GM18861 (cell line): ENCODE data around the gene FLAD1.
"Not testable (repeated sequence)": the region's sequence is repeated elsewhere in the genome, so short reads cannot be mapped to it uniquely, and the experiment has no call there.

ENCODE experiments used
- ATAC-seq: cut with Tn5 transposase; IDR thresholded peaks from one replicate; pipeline ENCODE4 v1.9.1; 2021; ENCODE audit not compliant: unreplicated experiment

FLAD1 gene

DNA sequence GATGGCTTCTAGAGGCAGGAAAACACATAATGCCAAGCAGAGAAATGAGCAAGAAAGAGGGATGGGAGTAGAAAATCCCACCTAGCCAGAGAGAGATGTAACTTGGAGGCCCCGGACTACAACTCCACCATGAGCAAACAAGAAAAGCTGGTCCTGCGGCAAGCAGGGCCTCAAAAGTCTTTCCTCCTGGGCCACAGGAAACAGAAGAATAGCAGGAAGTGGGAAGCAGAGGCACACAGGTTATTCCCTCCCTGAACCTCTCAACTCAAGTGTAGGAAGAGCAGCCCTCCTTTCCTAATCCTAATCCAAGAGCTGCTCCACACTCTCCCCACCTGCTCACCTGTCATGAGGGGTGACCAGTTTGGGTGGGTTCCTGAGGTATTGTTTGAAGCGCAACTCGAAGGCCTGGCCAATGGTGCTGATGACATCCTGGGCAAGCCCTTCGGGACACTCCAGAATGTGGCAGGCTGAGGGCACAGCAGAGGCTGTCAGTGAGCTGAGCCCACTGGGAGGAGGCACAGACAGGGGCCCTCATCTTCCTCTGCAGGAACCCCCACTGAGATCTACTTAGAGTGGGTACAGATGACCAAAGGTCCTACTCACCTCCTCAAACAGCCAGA, 15.7 kb upstream of the FLAD1 start:
- ATAC-seq = no peak

DNA sequence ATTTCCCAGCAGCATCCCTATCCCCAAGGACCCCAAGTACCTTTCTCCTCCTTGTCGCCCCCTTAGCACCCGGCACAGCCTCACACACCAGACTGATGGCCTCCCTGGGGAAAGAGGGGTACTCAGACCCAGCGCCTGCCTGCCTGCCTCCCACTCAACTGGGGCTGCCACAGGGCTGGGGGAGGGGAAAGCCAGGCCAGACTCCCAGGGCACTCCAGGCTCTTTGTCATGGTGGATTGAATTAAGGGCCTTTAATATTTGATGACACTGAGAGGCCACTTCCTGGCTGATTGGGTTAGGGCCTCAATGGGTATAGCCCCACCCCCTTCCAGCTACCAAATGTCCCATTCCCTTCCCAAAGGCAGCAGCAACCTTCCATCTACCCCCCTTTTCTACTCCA, 14.4 kb upstream of the FLAD1 start:
- ATAC-seq = no peak

DNA sequence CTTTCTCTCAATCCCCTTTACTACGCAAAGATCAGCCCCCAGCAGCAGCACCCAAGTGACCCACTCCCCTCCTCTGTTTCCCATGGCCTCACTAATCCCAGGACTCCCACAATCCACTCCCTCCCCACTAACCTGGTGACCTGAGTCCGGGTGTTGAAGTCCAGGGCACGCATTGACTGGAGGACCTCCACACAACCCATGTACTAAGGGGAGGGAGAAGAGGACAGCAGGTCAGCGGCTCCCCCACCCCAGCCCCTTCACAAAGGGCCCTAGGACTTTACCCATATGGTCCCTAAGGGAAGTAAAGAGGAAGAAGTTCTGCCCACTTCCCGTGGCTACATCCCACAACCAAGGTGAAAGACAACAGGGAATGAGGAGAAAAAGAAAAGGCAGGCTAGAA, 13.9 kb upstream of the FLAD1 start:
- no peak for ATAC-seq

DNA sequence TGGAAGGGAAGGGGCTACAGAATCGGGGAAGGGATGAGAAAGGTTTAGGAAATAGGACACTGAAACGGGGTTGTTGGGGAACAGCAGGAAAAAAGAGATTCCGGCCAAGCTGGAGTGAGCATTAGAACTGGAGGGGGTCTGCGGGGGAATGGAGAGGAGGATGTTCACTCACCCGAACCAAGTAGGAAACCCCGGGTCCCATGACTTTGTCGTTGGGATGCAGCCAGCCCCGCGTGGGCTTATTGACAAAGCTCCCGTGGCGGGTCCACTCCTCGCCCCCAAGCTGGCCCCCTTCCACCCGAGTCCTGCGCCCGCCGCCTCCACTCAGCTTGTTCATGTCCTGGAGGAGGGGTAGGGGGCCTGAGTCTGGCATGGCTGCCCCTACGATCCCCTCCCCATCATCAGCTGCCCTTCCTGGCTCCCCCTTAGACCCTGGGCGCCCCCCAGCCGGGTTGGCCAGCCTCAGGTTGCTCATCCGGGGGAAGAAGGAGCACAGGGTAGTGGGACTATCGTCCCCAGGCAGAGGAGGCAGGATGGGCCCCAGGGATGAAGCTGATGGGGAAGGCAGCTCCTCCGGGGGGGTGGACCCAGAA, 13.2 kb upstream of the FLAD1 start:
- no peak for ATAC-seq

DNA sequence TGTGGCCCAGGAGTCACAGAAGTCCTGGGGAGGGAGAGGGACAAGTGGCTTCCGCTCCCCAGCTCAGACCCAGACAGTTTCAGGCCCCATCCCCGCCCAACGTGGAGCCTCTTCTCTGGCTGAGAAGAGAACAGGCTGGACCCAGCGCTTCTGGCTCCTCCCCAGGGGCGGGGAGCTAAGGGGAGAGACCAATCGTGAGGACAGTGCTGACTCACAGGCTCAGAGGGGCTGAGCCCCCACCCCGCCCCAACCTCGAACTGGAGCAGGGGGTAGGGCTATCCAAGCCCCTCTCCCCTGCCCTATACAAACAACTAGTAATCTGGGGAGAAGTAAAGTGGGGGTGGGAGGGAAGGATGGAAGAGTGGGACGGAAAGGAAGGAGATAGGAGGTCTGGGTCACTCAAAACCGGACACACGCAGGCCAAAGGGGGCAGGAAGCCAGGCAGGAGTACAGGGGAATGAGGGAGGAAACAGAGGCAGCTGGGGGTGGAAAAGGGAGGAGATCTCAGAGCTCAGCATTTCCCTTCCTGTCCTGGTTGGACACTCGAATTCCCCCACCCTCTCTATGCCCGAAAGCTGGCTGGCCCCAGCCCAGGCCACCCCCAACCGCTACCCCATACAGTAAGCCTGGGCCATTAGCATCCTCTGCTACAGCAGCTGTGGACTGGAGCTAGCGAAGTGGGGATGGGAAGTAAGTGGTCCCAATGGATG, 12.4 kb upstream of the FLAD1 start, which contains the start of gene SHC1:
Gene SHC1, minus strand, starts transcription at position 117 of the 710 bp plus-strand sequence. CDS start 221 bp downstream, outside the sequence.
- ATAC-seq = no peak

DNA sequence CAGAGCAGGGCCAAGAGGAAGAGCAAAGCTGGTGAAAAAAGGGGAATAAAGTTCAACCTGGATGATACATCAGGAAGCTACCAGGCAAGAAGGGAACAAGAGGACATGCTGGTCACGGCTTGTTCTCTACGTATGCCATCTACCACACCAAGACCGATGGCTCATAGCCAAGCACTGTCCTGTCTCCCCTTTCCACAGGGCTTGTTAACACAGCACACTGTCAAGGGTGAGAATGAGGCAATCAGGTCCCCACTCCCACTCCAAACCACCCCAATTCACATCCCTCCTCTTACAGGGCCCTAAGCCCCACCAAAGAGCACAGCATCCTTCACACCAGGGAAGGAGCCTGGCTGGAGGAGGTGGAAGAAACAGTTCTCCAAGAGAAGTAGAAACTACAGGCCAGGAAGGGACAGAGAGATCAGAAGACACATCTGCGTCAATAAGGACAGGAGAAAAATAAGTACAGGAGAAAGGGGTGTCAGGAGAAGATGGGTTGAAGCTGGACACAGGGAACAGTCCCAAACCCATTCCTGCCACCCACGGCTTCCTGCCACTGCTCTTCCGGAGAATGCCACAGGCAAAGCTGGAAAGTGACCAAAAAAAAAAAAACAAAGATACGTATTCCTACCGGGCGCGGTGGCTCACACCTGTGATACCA, 11.7 kb upstream of the FLAD1 start:
- no peak for ATAC-seq

DNA sequence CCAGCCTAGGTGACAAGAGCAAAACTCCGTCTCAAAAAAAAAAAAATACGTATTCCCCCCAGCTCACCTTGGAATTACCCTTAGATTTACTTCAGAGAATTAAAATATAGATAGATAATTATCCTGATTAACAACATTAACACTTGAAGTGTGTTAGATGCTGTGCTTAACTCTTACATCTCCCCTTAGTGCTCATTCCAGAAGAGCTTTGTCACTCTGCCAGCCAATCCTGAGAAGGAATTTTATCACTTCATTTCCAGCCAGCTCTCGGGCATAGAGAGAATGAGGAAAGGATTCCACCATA, 11.0 kb upstream of the FLAD1 start:
- ATAC-seq = no peak

DNA sequence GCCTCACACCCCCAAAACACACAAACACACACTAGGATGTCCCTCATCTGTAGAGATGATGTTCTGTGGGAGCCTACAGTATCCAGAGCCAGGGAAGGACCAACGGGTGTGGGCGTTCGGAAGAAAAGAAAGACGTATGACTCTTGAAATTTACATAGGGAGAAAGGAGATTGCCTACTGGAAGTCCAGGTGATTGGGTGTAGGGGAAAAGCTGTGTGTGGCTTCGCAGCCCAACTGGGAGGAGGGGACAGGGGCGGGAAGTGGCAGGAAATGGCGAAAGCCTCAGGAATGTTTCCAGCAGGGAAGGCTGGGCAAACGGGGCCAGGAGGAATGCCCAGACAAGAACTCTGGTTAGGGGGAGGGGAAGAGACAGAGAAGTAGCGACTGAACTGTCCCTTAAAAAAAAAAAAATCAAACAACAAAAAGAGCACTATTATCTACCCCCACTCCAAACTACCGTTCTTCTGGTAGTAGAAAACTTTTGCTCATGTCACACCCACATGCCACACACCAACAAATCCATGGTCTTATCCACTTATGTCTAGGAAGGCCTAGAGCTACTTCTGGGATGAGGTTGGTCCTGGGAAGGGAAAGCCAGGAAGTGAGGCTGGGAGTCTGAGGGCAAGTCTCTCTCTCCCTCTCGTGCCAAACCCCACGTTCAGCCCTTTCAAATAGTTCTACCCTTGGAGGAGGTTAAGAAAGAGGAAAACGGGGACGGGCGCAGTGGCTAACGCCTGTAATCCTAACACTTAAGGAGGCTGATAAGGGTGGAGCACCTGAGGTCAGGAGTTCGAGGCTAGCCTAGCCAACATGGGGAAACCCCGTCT, 10.4 kb upstream of the FLAD1 start:
- no peak for ATAC-seq

DNA sequence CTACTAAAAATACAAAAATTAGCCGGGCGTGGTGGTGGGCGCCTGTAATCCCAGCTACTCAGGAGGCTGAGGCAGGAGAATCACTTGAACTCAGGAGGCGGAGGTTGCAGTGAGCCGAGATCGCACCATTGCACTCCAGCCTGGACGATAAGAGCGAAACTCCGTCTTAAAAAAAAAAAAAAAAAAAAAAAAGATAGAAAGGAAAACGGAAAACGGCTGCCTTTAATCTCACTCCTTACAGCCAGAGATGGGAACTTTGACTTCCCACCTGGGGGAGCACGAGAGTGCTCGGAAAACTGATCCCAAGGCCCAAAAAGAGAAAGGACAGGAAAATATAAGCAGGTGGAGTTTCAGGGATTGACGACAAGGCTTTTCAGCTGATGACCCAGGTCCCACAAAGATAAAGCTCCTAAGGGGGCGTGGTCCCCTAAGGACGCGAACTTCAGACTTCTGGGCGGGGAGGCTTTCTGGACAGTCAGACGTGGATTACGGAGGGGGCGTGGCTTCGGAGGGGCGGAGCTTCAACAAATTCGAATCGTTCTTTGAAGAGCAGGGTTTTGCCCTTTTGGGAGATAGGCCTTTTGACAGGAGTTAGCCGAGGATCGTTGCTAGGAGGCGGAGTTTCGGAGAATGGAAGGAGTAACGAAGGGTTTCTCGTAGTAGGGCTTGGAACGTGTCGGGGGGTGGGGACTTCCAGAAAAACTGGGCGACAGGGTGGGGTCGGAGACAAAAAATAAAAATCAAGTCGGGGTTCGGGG, 9.6 kb upstream of the FLAD1 start:
- no peak for ATAC-seq

DNA sequence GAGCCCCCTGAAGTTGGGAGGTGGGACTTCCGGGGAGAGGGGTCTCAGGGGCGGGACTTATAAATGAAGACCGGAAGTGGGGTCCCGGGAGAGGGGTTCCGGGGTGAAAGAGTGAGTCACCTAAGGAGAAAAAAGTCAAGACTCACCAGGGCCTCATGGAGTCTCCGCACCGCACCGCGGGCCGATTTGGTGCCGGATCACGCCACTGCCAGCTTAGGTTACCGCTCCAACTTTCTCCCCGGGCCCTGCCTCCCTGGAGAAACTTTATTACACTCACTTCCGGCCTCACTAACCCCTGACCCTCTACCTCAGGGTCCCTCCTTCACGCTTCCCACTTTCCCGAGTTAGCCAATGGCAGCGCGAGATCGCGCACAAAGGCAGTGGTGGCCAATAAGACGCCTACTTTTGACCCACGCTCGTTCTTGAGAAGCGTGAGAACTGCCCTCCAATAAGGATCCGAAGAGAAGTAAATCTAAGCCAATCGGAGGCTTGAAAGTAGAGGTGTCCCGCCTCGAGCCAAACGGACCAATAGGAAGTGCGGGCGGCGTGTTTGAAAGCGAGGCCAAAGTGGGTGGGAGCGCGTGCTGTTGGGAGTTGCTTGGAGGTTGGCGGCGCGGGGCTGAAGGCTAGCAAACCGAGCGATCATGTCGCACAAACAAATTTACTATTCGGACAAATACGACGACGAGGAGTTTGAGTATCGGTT, 8.9 kb upstream of the FLAD1 start, which contains the start of gene CKS1B:
Gene CKS1B, plus strand, starts transcription at position 580 of the 706 bp plus-strand sequence. Its CDS starts 65 bp downstream, at position 645.
- peak; percentile 72 for ATAC-seq

DNA sequence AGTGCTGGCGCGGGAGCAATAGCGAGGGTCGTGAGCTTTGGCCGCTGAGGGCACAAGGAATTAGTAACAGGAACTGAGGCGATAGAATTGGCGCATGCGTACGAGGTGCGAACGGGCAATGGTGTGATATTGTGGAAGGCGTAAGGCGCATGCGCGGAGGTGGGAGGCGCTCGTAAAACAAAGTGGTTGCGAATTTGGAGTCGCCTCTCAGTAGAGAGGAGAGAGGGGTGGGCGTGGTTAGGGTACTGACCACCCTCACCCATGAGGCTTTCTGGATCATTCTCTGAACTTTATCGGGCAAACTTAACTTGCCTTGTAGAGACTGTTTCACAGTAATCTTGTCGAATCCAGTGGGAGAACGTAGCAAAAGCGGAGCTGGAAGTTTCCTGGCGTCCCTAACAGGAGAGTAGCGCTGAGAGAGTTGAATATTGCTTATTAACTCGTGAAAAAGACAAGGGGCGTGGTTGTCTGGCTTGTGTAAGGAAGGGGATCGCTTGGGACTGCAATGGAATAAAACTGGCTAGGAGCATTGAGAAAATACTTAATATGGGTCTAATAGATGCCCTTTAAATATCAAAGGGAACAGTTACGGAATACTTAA, 8.2 kb upstream of the FLAD1 start:
- ATAC-seq = peak; percentile 46

DNA sequence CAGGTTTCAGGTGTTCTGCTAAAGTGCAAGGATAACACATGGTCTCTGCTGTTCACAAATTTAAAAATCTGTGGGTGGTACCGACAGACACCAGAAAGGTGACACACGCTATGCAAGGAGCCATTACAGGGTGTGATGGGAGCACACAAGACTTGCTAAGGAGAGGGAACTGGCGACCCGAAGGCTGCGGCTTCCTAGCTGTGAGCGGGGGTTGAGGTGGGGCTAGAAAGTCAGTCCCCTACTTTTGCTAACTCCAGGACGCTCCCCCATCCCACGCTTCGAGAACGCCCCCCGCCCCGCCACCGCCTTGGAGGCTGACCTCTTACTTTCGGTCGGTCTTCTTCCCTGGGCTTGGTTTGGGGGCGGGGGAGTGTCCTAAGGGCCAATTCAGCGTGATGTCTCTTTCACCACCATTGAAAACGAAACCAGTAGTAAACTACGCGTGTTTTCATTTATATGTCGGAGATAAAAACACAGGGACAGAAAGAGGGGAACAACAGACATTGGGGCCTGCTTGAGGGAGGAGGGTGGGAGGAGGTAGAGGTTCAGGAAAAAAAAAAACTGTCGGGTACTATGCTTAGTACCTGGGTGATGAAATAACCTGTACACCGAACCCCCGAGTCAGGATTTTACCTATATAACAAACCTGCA, 7.6 kb upstream of the FLAD1 start:
- ATAC-seq = no peak

DNA sequence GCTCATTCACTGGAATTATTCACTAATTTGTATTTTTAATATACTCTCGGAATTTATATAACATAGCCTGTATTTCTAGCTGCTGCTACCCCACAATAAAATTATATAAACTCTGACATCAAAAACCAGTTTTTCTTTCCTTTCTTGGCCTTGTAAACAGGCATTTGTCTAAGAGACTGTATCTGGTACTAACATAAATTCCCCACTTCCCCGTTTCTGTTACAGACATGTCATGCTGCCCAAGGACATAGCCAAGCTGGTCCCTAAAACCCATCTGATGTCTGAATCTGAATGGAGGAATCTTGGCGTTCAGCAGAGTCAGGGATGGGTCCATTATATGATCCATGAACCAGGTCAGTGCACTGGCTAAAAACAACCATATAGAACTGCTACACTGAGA, 5.4 kb upstream of the FLAD1 start:
- not testable (repeated sequence) for ATAC-seq

DNA sequence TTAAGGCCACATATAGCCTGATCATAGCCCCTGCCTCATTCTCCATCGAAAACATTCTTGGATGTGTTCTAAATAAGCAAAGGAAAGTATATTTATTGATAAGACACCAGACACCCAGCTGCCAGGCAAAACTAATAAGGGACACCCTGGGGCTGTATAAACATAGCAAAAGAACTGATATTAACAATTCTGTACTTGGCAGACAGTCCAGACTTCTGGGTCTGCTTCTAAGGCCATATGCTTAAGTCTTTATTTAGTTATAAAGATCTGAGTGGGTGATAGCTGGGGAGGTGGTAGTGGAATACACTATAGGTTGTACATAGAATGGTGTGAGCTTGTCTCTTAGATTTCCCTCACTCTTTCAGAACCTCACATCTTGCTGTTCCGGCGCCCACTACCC, 4.8 kb upstream of the FLAD1 start:
- ATAC-seq = no peak

DNA sequence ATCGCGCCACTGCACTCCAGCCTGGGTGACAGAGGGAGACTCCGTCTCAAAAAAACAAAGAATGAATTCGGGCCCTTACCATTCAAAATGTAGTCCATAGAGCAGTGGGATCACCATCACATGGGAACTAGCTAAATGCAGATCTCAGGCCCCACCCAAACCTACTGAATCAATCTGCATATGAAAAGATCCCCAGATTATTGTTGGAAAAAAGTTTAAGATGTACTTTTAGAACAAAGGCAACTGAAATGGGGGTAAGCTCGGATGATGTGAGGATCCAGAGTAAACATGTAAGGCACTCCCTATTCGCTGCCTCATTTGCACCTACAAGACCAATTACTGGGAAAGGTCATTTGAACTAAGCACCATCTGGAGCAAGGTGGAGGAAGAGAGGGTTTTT, 803 bp upstream of the FLAD1 start:
- no peak for ATAC-seq

DNA sequence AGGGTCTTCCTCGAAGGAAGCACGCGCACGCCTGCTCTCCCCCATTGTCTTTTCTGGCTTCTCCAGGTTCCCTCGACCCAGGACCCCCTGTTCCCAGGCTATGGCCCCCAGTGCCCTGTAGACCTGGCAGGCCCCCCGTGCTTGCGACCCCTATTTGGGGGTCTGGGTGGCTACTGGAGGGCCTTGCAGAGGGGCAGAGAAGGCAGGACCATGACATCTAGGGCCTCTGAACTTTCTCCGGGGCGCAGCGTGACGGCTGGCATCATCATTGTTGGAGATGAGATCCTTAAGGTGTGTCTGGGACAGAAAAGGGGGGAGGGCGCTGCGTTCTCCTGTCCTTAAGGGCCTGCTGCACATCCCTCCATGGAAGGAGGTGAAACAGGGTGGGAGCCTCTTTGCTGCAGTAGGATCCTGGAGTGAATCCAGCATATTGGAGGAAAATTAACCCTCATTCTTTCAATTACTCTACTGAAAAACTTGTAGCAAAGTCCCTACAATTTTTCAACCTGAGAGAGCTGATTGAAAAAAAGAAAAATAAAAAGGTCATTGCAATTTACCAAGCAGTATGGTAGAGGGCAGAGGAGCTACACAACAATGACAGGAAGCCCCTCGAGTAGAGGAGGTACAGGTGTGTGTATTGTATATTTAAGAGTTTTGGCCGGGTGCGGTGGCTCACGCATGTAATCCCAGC, 777 bp downstream of the FLAD1 start:
- no peak for ATAC-seq

DNA sequence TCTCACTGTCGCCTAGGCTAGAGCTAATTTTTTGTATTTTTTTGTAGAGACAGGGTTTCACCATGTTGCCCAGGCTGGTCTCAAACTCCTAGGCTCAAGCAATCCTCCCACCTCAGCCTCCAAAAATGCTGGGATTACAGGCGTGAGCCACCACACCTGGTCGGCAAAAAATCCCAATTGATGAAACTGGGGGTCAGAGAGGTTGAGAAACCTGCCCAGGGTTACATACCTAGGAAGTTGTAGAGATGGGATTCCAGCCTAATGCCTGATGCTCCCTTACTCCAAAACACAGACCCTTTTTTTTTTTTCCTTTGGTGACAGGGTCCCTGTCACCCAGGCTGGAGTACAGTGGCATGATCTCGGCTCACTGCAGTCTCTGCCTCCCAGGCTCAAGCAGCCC, 3.6 kb downstream of the FLAD1 start:
- ATAC-seq = not testable (repeated sequence)

DNA sequence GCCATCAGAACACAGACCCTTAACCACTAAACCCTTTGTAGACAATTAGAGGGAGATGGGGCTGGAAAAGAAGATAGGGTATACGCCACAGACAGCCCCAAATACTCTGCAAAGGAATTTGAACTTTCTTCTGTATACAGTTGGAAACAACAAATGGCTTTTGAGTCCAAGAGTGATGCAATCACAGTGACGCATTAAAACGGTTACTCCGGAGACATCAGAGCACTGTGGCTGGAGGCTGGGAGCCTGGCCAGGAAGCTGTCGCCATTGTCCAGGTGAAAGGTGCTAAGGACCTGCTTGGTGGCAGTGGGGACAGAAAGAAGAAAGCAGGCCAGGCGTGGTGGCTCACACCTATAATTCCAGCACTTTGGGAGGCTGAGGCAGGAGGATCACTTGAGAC, 4.2 kb downstream of the FLAD1 start:
- ATAC-seq = no peak
